ENCODE measurements around the gene SLAMF9. TPM values are rescaled to one million over a fixed set of nuclear protein-coding genes. Genes with fewer than 3 reads are reported as not detected.

Gene SLAMF9
- total and polyA plus RNA-seq, 8 donors = not detected

GRCh38 chr1:159943278-159943640 lies 10.8 kb downstream of the SLAMF9 start:
- no peak overlapping the region for H3K4me3 ChIP-seq
- peaks cover 0 to 4% (median 4%) of the 10 kb centered on the region in 3 donors for H3K4me1 ChIP-seq
- intact Hi-C loops (cut with DNase I) = no loop called here
- 82 to 83% methylated on average over 5 of the region's 5 CpGs for WGBS, 2 donors
- H3K9me3 ChIP-seq = no peaks in the 10 kb centered on the region
- no peaks in the 10 kb centered on the region for H3K27me3 ChIP-seq
- DNase-seq = no peak
- TF ChIP-seq CTCF (IDR thresholded peaks at IDR 0.05) = no peak
- no peak overlapping the region for H3K27ac ChIP-seq
- no peaks in the 10 kb centered on the region for H3K36me3 ChIP-seq
- no peak for ATAC-seq
- FAIRE-seq = no peak

- Histone ChIP-seq H3K4me1 (peaks cover 0 to 4% (median 4%) of the 10 kb centered on the region in 3 donors), H3K9me3 (no peaks in the 10 kb centered on the region), H3K27ac (no peak overlapping the region), H3K27me3 (no peaks in the 10 kb centered on the region), H3K36me3 (no peaks in the 10 kb centered on the region), H3K4me3 (no peak overlapping the region)
- FAIRE-seq (no peak), ATAC-seq (no peak), DNase-seq (no peak)
- no peak for TF ChIP-seq CTCF (IDR thresholded peaks at IDR 0.05)
- intact Hi-C loops (cut with DNase I) = no loop called here
- WGBS, 2 donors = 78 to 79% methylated on average over 15 of the region's 15 CpGs
Measured at GRCh38 chr1:159942632-159943277, 11.3 kb downstream of the SLAMF9 start.

- Histone ChIP-seq H3K27ac (no peak overlapping the region), H3K27me3 (no peaks in the 10 kb centered on the region), H3K9me3 (no peaks in the 10 kb centered on the region), H3K4me1 (peaks cover 0 to 4% (median 4%) of the 10 kb centered on the region in 3 donors), H3K4me3 (no peak overlapping the region), H3K36me3 (no peaks in the 10 kb centered on the region)
- ATAC-seq = no peak
- no peak for DNase-seq
- intact Hi-C loops (cut with DNase I) = no loop called here
- WGBS, 2 donors = 71 to 81% methylated on average over 14 to 15 of the region's 15 CpGs
- FAIRE-seq = no peak
- no peak for TF ChIP-seq CTCF (IDR thresholded peaks at IDR 0.05)
Measured at GRCh38 chr1:159941591-159942560, 12.2 kb downstream of the SLAMF9 start.

GRCh38 chr1:159941141-159941540 lies 12.9 kb downstream of the SLAMF9 start:
- no peaks in the 10 kb centered on the region for H3K27me3 ChIP-seq
- no peak for FAIRE-seq
- no peak for DNase-seq
- H3K9me3 ChIP-seq = no peaks in the 10 kb centered on the region
- no peak overlapping the region for H3K4me3 ChIP-seq
- no peaks in the 10 kb centered on the region for H3K4me1 ChIP-seq
- TF ChIP-seq CTCF (IDR thresholded peaks at IDR 0.05) = no peak
- WGBS, 2 donors = 68 to 81% methylated on average over 5 of the region's 5 CpGs
- ATAC-seq = no peak
- intact Hi-C loops (cut with DNase I) = no loop called here
- H3K36me3 ChIP-seq = no peaks in the 10 kb centered on the region
- no peak overlapping the region for H3K27ac ChIP-seq

Data from pancreas (tissue), 10 donors.